ENCODE measurements around the gene ADSS1.
A peak's percentile ranks its signal among the peaks of the same experiment; 100 is the strongest.

The ADSS1 gene

DNA sequence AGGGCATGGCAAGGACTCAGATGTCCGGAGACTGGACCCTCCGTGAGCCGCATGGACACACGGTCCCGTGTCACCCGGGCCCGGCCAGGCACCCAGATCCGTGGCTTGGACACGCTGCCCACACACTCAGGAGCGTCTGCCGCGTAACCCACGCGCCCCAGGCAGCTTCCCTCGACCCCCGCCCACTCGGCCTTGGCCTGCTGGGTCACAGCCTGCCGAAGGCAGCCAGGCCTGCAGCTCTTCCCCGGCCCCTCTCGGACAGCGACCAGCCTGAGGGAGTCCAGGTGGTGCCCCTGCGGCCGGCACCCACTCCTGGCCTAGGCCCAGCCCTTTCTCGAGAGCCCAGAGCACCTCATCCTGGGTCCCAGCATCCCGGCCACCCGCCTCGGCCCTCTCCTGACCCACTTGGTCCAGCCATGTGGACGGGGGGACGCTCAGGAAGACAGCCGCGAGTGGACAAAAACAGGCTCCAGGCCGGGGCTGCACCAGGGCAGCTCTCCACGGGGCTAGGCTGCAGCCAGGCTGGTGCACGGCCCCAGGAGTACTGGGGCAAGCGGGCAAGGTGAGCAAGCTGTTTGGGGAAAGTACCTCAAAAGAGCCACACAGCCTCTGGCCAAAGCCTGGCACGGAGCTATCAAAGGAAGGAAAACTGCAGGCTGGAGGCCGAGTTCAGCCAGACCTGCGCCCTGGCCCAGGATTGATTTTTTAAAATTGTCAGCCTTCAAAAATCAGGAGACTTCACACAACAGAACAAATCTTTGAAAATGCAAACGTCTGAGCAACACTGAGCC, 65.0 kb downstream of the ADSS1 start:
- TF ChIP-seq SPI1 (IDR thresholded peaks at IDR 0.05; ENCODE audit: low read depth, low read length): no peak
- TF ChIP-seq POU2F2 (IDR thresholded peaks at IDR 0.05; ENCODE audit: low read depth, low read length): no peak
- no peak for TF ChIP-seq PAX5 (IDR thresholded peaks at IDR 0.05; ENCODE audit: insufficient read depth, low read length, severe bottlenecking)
- no peak for TF ChIP-seq POLR2A (IDR thresholded peaks at IDR 0.05; ENCODE audit: low read depth, low read length)
- no peak for TF ChIP-seq POLR2AphosphoS5 (IDR thresholded peaks at IDR 0.05; ENCODE audit: low read depth, low read length)
- no peak for TF ChIP-seq TAF1 (IDR thresholded peaks at IDR 0.05; ENCODE audit: low read depth, low read length)
- no peak for DNase-seq (ENCODE audit: insufficient read length, low spot score)
- no peak for FAIRE-seq

DNA sequence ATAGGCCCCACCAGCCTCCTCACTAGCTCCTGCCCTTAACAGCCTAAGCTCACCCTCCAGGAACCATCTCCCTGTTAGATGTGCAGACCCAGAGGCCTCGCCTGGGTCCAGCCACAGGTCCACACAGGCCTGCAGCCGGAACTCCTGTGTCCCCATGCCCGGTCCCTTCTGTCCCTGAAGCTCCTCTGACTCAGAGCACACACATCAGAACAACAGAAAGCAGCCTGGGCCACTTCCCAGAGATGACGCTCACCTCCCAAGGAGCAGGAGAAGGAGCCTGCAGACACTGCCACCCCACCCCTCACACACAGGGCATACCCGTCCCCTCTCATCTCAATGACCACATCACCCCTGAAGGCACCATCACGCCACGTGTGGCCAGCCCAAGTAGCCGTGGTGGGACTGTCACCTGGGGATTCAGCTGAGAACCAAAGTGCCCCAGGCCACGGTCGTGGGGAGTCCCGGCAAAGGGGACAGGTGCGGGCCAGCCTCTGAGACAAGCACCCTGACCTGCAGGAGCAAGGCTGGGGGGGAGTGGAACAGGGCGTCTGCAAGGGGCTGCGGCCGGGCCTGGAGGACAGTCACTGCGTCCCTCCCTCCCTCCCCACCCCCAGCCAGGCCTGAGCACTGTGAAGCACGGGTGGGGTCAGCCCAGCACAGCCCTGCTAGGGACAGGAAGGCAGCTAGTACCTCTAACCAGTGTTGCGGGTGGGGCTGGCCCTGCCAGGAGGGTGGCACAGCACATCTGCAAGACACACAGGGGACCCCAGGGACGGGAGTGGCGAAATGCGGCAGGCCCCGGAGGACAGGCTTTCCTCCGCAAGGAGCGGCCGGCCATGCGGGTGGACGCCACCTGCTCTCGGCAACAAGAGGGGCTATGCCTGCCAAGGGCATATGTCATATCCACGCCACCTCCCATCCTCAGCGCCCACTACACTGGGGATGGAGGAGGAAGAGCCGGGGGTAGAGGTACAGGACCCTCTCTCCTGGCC, 66.0 kb downstream of the ADSS1 start:
- no peak for TF ChIP-seq POLR2AphosphoS5 (IDR thresholded peaks at IDR 0.05; ENCODE audit: low read depth, low read length)
- FAIRE-seq (no peak), DNase-seq (ENCODE audit: insufficient read length, low spot score) (no peak)

DNA sequence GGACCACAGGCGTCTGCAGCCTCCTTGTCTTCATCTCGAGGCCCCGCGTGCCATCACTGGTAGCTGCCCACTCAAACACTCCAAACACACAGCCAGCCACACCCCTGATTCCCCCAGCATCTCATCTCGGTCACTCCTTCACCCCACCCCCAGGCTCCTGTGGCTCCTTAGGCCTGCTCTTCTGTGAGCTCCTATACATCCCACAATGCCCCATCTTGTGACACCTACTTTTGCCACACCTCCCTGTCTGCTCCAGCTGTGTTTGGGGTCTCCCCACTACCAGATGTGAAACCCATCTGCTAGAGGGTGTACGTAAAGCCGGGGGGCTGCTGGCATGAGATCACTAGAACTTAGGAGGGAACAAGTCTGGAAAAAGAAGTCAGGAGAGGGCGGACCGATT, 67.4 kb downstream of the ADSS1 start:
- DNase-seq (ENCODE audit: insufficient read length, low spot score) (no peak), FAIRE-seq (no peak)
- TF ChIP-seq TAF1 (IDR thresholded peaks at IDR 0.05; ENCODE audit: low read depth, low read length): no peak
- no peak for TF ChIP-seq POLR2AphosphoS5 (IDR thresholded peaks at IDR 0.05; ENCODE audit: low read depth, low read length)
- TF ChIP-seq PAX5 (IDR thresholded peaks at IDR 0.05; ENCODE audit: insufficient read depth, low read length, severe bottlenecking): no peak
- TF ChIP-seq POLR2A (IDR thresholded peaks at IDR 0.05; ENCODE audit: low read depth, low read length): no peak

DNA sequence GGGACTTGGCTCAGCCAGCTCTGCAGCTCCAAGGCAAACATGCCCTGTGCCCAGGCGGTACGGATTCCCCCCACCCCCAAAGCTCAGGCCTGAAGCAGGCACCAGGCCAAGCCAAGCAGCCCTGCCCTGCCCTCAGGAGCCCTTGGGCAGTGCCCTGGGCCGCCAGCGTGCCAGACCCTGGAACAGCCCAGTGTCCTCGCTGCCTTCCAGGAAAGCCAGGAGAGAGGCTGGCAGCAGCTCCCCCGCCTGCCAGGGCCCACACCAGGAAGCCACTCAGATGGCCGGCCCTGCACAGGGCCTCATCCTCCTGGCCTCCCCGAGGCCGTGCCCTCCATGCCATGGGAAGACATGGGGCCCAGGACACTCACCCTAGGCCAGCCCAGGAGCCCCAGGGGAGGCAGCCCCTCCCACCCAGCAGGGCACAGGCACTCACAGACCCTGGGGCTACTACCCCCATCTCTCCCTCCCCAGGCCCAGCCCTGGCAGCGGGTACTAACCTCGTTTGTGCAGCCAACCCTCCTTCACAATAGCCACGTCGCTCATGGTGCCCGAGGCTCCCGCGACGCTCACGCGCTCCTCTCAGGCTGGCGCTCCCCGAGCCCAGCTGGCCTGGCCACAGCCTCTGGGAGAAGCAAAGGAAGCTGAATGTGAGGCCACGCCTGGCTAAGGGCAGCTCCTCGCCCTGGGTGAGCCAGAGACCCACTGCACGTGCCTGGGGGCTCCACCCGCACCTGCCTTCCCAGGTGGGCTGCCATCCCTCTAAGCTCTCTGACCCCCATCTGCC, 68.3 kb downstream of the ADSS1 start:
- FAIRE-seq (no peak), DNase-seq (ENCODE audit: insufficient read length, low spot score) (no peak)
- TF ChIP-seq POU2F2 (IDR thresholded peaks at IDR 0.05; ENCODE audit: low read depth, low read length) (no peak), SPI1 (IDR thresholded peaks at IDR 0.05; ENCODE audit: low read depth, low read length) (no peak), POLR2AphosphoS5 (IDR thresholded peaks at IDR 0.05; ENCODE audit: low read depth, low read length) (no peak), TAF1 (IDR thresholded peaks at IDR 0.05; ENCODE audit: low read depth, low read length) (no peak), POLR2A (IDR thresholded peaks at IDR 0.05; ENCODE audit: low read depth, low read length) (no peak), PAX5 (IDR thresholded peaks at IDR 0.05; ENCODE audit: insufficient read depth, low read length, severe bottlenecking) (no peak)

- FAIRE-seq (no peak), DNase-seq (ENCODE audit: insufficient read length, low spot score) (no peak)
- TF ChIP-seq SPI1 (IDR thresholded peaks at IDR 0.05; ENCODE audit: low read depth, low read length) (no peak), POLR2AphosphoS5 (IDR thresholded peaks at IDR 0.05; ENCODE audit: low read depth, low read length) (no peak), POLR2A (IDR thresholded peaks at IDR 0.05; ENCODE audit: low read depth, low read length) (no peak), TAF1 (IDR thresholded peaks at IDR 0.05; ENCODE audit: low read depth, low read length) (no peak), POU2F2 (IDR thresholded peaks at IDR 0.05; ENCODE audit: low read depth, low read length) (no peak), PAX5 (IDR thresholded peaks at IDR 0.05; ENCODE audit: insufficient read depth, low read length, severe bottlenecking) (no peak)
Observed at GRCh38 chr14:104792945-104793702, 69.1 kb downstream of the ADSS1 start.

GRCh38 chr14:104793703-104793959, 69.6 kb downstream of the ADSS1 start:
- no peak for TF ChIP-seq TAF1 (IDR thresholded peaks at IDR 0.05; ENCODE audit: low read depth, low read length)
- no peak for TF ChIP-seq POLR2AphosphoS5 (IDR thresholded peaks at IDR 0.05; ENCODE audit: low read depth, low read length)
- TF ChIP-seq POU2F2 (IDR thresholded peaks at IDR 0.05; ENCODE audit: low read depth, low read length): no peak
- FAIRE-seq: no peak
- DNase-seq (ENCODE audit: insufficient read length, low spot score): no peak

- TF ChIP-seq POLR2AphosphoS5 (IDR thresholded peaks at IDR 0.05; ENCODE audit: low read depth, low read length) (no peak), SPI1 (IDR thresholded peaks at IDR 0.05; ENCODE audit: low read depth, low read length) (no peak), POU2F2 (IDR thresholded peaks at IDR 0.05; ENCODE audit: low read depth, low read length) (no peak), TAF1 (IDR thresholded peaks at IDR 0.05; ENCODE audit: low read depth, low read length) (no peak), PAX5 (IDR thresholded peaks at IDR 0.05; ENCODE audit: insufficient read depth, low read length, severe bottlenecking) (no peak), POLR2A (IDR thresholded peaks at IDR 0.05; ENCODE audit: low read depth, low read length) (no peak)
Observed at GRCh38 chr14:104794099-104794498, 70.1 kb downstream of the ADSS1 start.

DNA sequence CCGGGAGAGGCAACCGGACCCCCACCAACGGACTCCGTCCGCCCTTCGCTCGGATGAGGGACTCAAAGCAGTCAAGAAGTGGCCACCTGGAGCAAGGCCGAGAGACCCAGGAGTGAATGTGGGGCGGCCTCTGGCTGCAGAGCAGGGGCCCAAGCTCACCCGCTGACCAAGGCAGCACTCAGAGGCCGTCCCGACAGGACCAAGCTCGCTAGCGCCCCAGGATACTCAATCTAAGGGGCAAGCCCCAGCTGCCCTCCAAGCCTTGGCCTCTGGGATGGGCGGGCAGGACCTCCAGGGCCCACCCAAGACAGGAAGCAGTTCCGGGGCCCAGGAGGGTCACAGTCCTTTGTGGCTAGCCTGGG, 70.6 kb downstream of the ADSS1 start:
- FAIRE-seq (no peak), DNase-seq (ENCODE audit: insufficient read length, low spot score) (peak; percentile 55)
- TF ChIP-seq POU2F2 (IDR thresholded peaks at IDR 0.05; ENCODE audit: low read depth, low read length) (no peak), POLR2AphosphoS5 (IDR thresholded peaks at IDR 0.05; ENCODE audit: low read depth, low read length) (no peak), PAX5 (IDR thresholded peaks at IDR 0.05; ENCODE audit: insufficient read depth, low read length, severe bottlenecking) (no peak), TAF1 (IDR thresholded peaks at IDR 0.05; ENCODE audit: low read depth, low read length) (no peak), SPI1 (IDR thresholded peaks at IDR 0.05; ENCODE audit: low read depth, low read length) (no peak), POLR2A (IDR thresholded peaks at IDR 0.05; ENCODE audit: low read depth, low read length) (no peak)

More at GRCh38 chr14:104794099-104794498, 70.1 kb downstream of the ADSS1 start:
- peak; percentile 76 for DNase-seq (ENCODE audit: insufficient read length, low spot score)
- FAIRE-seq: peak; percentile 87
